SU-DHL-6 (cell line): ENCODE data around the gene TWNK.

ENCODE experiments used
- H2AFZ ChIP-seq: fragments of 200-600 bp; sonication (generic); 2 replicates; pipeline ENCODE4 v1.6.1; 2014; ENCODE audit warnings: low read depth, mild to moderate bottlenecking, moderate library complexity, mixed read lengths, antibody characterized with exemption, low read length; ENCODE audit not compliant: severe bottlenecking
- H3F3A ChIP-seq: fragments of 200-600 bp; shearing (Covaris generic); 2 replicates; pipeline ENCODE4 v1.6.0; 2016; ENCODE audit warnings: antibody characterized with exemption, mild to moderate bottlenecking; ENCODE audit not compliant: insufficient read depth
- H3K27ac ChIP-seq: fragments of 200-600 bp; sonication (generic); 2 replicates; pipeline ENCODE4 v1.5.1; 2016; ENCODE audit warnings: low read depth, mild to moderate bottlenecking, low read length, moderate library complexity, mixed read lengths
- H3K27me3 ChIP-seq: fragments of 200-600 bp; sonication (generic), shearing (Covaris generic); 2 replicates; pipeline ENCODE4 v1.6.0; 2014; ENCODE audit warnings: mild to moderate bottlenecking, low read length
- H3K36me3 ChIP-seq: fragments of 200-600 bp; sonication (generic); 2 replicates; pipeline ENCODE4 v1.6.1; 2014; ENCODE audit warnings: mild to moderate bottlenecking, low read length, mixed read lengths
- H3K4me2 ChIP-seq: fragments of 300-600, 200-600 bp; shearing (Covaris generic), sonication (generic); 2 replicates; pipeline ENCODE4 v1.6.0; 2014; ENCODE audit warnings: low read length, low read depth, mild to moderate bottlenecking; ENCODE audit not compliant: poor library complexity, severe bottlenecking
- H3K4me3 ChIP-seq: fragments of 200-600 bp; sonication (generic); 2 replicates; pipeline ENCODE4 v1.5.1; 2014; ENCODE audit warnings: antibody characterized with exemption, low read length, mild to moderate bottlenecking, mixed read lengths; ENCODE audit not compliant: insufficient read depth, poor library complexity, severe bottlenecking
- H3K79me2 ChIP-seq: fragments of 200-600 bp; sonication (generic); 2 replicates; pipeline ENCODE4 v1.6.1; 2014; ENCODE audit warnings: mild to moderate bottlenecking, low read length, moderate library complexity; ENCODE audit not compliant: insufficient read depth
- H3K9ac ChIP-seq: fragments of 200-600 bp; sonication (generic); 2 replicates; pipeline ENCODE4 v1.7.0; 2014; ENCODE audit warnings: mild to moderate bottlenecking, low read length
- H3K9me2 ChIP-seq: fragments of 200-600 bp; sonication (generic); replicated peaks from 2 replicates; pipeline ENCODE4 v1.6.1; 2014; ENCODE audit warnings: low read length; ENCODE audit not compliant: insufficient read depth
- H3K9me3 ChIP-seq: fragments of 200-600 bp; sonication (generic); 2 replicates; pipeline ENCODE4 v1.6.1; 2014; ENCODE audit warnings: low read length, mixed read lengths; ENCODE audit not compliant: insufficient read depth
- H4K20me1 ChIP-seq: fragments of 200-600 bp; sonication (generic); 2 replicates; pipeline ENCODE4 v1.6.1; 2014; ENCODE audit warnings: low read depth, mild to moderate bottlenecking, antibody characterized with exemption, low read length, moderate library complexity, mixed read lengths
- EZH2phosphoT487 ChIP-seq: fragments of 200-600 bp; sonication (generic), shearing (Covaris generic); conservative IDR thresholded peaks from 2 replicates; pipeline ENCODE4 v1.6.1; 2018; ENCODE audit warnings: mild to moderate bottlenecking, antibody characterized with exemption, low read length, moderate library complexity, mixed read lengths
- TF ChIP-seq, protein P1 (sequence below): fragments of 200-600 bp; sonication (generic); IDR thresholded peaks from one replicate; pipeline ENCODE4 v1.5.1; 2017; ENCODE audit warnings: antibody characterized with exemption, mild to moderate bottlenecking, low read length, moderate library complexity; ENCODE audit not compliant: insufficient read depth, poor library complexity, severe bottlenecking

Gene TWNK

DNA sequence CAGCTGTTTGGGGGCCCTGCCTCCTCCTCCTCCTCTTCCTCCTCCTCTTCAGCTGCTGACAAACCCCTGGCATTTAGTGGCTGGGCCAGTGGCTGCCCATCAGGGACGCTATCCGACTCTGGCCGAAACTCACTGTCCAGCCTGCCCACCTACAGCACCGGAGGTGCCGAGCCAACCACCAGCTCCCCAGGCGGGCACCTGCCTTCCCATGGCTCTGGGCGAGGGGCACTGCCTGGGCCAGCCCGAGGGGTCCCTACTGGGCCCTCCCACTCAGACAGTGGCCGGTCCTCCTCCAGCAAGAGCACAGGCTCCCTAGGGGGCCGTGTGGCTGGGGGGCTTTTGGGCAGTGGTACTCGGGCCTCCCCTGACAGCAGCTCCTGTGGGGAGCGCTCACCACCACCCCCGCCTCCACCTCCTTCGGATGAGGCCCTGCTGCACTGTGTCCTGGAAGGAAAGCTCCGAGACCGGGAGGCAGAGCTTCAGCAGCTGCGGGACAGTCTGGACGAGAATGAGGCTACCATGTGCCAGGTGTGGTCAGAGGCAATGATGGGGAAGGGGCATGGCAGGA is 16.4 kb downstream of the TWNK start:
- no peak overlapping the region for H3K27ac ChIP-seq
- no peak overlapping the region for H3K4me2 ChIP-seq
- H3K79me2 ChIP-seq = no peaks in the 10 kb centered on the region
- H3K9me3 ChIP-seq = no peaks in the 10 kb centered on the region
- no peak overlapping the region for H2AFZ ChIP-seq
- H3K9ac ChIP-seq = no peak overlapping the region
- no peak overlapping the region for H3K4me3 ChIP-seq
- H3K9me2 ChIP-seq = no peaks in the 10 kb centered on the region
- TF ChIP-seq, protein P1, sequence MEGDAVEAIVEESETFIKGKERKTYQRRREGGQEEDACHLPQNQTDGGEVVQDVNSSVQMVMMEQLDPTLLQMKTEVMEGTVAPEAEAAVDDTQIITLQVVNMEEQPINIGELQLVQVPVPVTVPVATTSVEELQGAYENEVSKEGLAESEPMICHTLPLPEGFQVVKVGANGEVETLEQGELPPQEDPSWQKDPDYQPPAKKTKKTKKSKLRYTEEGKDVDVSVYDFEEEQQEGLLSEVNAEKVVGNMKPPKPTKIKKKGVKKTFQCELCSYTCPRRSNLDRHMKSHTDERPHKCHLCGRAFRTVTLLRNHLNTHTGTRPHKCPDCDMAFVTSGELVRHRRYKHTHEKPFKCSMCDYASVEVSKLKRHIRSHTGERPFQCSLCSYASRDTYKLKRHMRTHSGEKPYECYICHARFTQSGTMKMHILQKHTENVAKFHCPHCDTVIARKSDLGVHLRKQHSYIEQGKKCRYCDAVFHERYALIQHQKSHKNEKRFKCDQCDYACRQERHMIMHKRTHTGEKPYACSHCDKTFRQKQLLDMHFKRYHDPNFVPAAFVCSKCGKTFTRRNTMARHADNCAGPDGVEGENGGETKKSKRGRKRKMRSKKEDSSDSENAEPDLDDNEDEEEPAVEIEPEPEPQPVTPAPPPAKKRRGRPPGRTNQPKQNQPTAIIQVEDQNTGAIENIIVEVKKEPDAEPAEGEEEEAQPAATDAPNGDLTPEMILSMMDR = no peak
- no peak for TF ChIP-seq EZH2phosphoT487
- H3K36me3 ChIP-seq = no peaks in the 10 kb centered on the region
- no peaks in the 10 kb centered on the region for H3K27me3 ChIP-seq
- peaks cover 2% of the 10 kb centered on the region for H3F3A ChIP-seq
- H4K20me1 ChIP-seq = no peaks in the 10 kb centered on the region

DNA sequence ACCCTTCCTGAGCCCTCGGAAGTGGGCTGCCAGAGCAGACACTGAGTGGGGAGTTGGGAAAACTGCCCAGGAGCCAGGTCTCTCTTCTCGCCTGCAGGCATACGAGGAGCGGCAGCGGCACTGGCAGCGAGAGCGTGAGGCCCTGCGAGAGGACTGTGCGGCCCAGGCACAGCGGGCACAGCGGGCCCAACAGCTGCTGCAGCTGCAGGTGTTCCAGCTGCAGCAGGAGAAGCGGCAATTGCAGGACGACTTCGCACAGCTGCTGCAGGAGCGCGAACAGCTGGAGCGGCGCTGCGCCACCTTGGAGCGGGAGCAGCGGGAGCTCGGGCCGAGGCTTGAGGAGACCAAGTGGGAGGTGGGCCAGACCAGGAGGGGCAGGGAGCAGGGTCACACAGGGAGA is 18.0 kb downstream of the TWNK start:
- H4K20me1 ChIP-seq = no peaks in the 10 kb centered on the region
- H3K9me3 ChIP-seq = no peaks in the 10 kb centered on the region
- H3K9ac ChIP-seq = no peak overlapping the region
- no peaks in the 10 kb centered on the region for H3F3A ChIP-seq
- H3K27ac ChIP-seq = no peak overlapping the region
- no peaks in the 10 kb centered on the region for H3K79me2 ChIP-seq
- H3K36me3 ChIP-seq = no peaks in the 10 kb centered on the region
- no peak overlapping the region for H2AFZ ChIP-seq
- H3K4me3 ChIP-seq = no peak overlapping the region
- no peaks in the 10 kb centered on the region for H3K9me2 ChIP-seq
- H3K4me2 ChIP-seq = no peak overlapping the region
- no peaks in the 10 kb centered on the region for H3K27me3 ChIP-seq
- TF ChIP-seq, protein P1 = no peak
- TF ChIP-seq EZH2phosphoT487 = no peak

DNA sequence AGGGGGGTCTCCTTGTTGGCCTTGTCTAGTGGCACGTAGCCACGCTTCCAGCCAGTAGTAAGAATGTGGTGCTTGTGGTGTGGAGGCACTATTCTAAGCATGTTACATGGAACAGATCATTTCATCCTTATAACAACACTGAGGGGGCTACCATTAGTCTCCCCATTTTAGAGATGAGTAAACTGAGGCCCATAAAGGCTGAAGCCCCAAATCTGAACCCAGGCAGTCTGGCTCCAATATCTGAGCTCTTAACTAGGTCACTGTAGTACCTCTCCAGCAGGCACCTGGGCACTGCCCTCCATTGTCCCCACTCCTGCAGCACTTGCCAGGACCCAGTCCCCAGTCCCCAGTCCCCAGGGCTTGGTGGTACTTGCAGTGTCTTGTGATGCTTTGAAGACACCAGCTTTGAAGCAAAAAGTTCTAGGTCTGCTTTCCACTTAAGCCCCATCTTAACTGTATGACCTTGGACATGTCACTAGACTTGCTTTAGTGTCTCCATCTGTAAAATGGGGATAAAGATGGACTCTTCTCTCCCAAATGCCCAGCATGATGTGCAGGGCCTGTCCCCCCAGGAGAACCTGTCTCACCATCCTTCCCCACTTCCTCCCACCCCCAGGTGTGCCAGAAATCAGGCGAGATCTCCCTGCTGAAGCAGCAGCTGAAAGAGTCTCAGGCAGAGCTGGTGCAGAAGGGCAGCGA is 18.7 kb downstream of the TWNK start:
- H3K27me3 ChIP-seq = no peaks in the 10 kb centered on the region
- no peaks in the 10 kb centered on the region for H3K79me2 ChIP-seq
- no peak overlapping the region for H3K27ac ChIP-seq
- H3K36me3 ChIP-seq = no peaks in the 10 kb centered on the region
- no peak overlapping the region for H3K4me2 ChIP-seq
- H2AFZ ChIP-seq = no peak overlapping the region
- no peak overlapping the region for H3K4me3 ChIP-seq
- no peaks in the 10 kb centered on the region for H3K9me2 ChIP-seq
- no peaks in the 10 kb centered on the region for H3F3A ChIP-seq
- no peaks in the 10 kb centered on the region for H3K9me3 ChIP-seq
- no peaks in the 10 kb centered on the region for H4K20me1 ChIP-seq
- H3K9ac ChIP-seq = no peak overlapping the region
- TF ChIP-seq EZH2phosphoT487 = no peak
- TF ChIP-seq, protein P1 = no peak
